22Rv1 (cell line): Measurements from ENCODE around the gene GAPVD1.
A peak's percentile ranks its signal among the peaks of the same experiment; 100 is the strongest.

ENCODE experiments used
- H3K27ac ChIP-seq: fragments of 450-650 bp; 2 replicates; pipeline ENCODE4 v1.5.1; 2017
- ZFX ChIP-seq: fragments of 450-650 bp; IDR thresholded peaks from 2 replicates; pipeline ENCODE4 v1.6.1; 2017; ENCODE audit warnings: antibody characterized with exemption, borderline replicate concordance
- TF ChIP-seq, protein P1 (sequence below): fragments of 450-650 bp; IDR thresholded peaks from 2 replicates; pipeline ENCODE4 v1.5.1; 2017; ENCODE audit warnings: mild to moderate bottlenecking

The GAPVD1 gene

DNA sequence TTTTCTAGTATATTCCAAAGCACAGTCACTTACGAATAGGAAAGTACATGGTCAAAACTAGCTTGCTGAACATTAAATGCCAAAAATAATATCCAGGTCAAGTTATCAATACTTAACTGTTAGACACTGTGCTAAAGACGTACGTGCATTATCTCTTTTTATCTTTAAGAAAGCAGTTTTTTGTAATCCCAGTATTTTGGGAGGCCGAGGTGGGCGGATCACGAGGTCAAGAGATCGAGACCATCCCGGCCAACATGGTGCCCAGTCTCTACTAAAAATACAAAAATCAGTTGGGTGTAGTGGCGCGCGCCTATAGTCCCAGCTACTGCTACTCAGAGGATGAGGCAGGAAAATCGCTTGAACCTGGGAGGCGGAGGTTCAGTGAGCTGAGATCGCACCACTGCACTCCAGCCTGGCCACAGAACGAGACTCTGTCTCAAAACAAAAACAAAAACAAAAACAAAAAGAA lies 17.8 kb upstream of the GAPVD1 start:
- no peak overlapping the region for H3K27ac ChIP-seq
- TF ChIP-seq, protein P1, sequence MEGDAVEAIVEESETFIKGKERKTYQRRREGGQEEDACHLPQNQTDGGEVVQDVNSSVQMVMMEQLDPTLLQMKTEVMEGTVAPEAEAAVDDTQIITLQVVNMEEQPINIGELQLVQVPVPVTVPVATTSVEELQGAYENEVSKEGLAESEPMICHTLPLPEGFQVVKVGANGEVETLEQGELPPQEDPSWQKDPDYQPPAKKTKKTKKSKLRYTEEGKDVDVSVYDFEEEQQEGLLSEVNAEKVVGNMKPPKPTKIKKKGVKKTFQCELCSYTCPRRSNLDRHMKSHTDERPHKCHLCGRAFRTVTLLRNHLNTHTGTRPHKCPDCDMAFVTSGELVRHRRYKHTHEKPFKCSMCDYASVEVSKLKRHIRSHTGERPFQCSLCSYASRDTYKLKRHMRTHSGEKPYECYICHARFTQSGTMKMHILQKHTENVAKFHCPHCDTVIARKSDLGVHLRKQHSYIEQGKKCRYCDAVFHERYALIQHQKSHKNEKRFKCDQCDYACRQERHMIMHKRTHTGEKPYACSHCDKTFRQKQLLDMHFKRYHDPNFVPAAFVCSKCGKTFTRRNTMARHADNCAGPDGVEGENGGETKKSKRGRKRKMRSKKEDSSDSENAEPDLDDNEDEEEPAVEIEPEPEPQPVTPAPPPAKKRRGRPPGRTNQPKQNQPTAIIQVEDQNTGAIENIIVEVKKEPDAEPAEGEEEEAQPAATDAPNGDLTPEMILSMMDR = no peak
- TF ChIP-seq ZFX = no peak

DNA sequence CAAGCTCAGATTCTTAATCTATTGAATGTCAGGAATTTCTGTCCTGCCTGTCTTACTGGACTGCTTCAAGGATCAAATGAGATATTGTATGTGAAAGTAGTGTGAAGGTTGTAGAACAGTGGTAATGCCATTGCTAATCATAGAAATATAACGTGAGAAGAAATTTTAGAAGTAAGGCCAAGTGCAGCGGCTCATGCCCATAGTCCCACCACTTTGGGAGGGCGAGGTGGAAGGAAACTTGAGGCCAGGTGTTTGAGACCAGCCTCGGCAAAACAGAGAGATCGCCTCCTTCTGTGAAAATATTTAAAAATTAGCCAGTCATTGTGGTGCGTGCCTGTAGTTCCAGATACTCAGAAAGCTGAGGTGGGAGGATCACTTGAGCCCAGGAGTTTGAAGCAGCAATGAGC lies 15.4 kb upstream of the GAPVD1 start:
- H3K27ac ChIP-seq = no peak overlapping the region
- TF ChIP-seq, protein P1 = no peak
- no peak for TF ChIP-seq ZFX

DNA sequence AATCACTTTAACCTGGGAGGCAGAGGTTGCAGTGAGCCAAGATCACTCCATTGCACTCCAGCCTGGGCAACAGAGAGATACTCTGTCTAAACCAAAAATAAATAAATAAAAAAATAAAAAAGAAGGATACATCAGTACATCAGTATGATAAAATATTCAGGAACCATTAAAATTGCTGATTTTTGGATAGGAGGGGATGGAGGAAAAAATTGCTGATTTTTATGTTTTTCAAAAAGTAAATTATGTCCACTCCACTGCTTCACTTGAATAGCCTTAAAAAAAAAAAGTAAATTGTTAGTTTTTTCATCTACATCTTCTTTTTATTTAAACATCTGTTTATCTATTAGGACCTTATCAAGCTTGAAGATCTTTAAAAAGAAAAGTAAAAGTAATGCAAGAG lies 7.4 kb upstream of the GAPVD1 start:
- no peak overlapping the region for H3K27ac ChIP-seq
- TF ChIP-seq, protein P1 = no peak
- no peak for TF ChIP-seq ZFX

DNA sequence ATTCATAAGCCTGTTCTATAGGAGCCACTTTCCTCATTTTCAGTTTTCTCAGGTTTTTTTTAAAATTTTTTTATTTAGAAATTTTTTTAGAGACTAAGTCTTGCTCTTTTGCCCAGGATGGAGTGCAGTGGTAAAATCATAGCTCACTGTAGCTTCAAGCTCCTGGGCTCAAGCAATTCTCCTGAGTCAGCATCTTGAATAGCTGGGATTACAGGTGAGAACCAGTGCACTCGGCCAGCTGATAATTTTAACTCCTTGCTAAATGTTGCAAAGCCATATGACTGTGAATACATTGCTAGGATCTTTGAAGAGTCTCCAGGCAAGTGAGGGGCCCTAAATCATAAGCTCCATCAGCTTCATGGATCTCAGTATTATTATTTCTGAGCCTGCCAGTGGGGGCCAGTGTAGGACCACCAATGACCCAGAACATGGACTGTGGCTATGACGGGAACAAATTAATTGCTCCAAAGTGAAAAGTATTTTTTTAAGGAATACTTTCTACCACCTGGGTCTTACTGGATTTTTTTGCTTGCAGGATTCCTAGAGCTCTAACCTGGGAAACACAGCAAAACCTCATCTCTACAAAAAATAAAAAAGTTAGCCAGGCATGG lies 5.7 kb upstream of the GAPVD1 start:
- no peak overlapping the region for H3K27ac ChIP-seq
- TF ChIP-seq, protein P1 = peak; percentile 44; the same call in 1 of the 2 replicates
- no peak for TF ChIP-seq ZFX

DNA sequence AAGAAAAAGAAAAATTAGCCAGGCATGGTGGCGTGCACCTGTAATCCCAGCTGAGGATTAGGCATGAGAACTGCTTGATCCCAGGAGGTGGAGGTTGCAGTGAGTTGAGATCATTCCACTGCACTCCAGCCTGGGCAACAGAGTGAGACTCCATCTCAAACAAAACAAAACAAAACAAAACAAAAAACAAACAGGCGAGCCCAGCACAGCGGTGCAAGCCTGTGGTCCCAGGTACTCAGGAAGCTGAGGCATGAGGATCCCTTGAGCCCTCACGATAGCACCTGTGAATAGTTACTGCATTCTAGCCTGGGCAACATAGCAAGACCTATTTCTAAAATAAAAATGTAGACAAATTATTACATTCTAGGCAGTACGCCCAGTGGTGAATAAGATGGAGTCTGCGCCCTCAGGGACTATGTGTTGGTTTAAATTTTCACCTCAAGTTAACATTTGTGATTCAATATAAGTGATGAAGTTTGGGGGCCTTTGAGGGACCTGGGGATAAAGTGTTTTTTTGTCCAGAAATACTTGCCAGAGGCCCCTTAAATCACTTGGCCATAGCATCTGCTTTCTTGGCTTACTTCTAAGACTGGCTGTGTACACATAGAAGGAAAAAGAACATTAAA lies 3.4 kb upstream of the GAPVD1 start:
- no peak overlapping the region for H3K27ac ChIP-seq
- TF ChIP-seq, protein P1 = no peak
- no peak for TF ChIP-seq ZFX

DNA sequence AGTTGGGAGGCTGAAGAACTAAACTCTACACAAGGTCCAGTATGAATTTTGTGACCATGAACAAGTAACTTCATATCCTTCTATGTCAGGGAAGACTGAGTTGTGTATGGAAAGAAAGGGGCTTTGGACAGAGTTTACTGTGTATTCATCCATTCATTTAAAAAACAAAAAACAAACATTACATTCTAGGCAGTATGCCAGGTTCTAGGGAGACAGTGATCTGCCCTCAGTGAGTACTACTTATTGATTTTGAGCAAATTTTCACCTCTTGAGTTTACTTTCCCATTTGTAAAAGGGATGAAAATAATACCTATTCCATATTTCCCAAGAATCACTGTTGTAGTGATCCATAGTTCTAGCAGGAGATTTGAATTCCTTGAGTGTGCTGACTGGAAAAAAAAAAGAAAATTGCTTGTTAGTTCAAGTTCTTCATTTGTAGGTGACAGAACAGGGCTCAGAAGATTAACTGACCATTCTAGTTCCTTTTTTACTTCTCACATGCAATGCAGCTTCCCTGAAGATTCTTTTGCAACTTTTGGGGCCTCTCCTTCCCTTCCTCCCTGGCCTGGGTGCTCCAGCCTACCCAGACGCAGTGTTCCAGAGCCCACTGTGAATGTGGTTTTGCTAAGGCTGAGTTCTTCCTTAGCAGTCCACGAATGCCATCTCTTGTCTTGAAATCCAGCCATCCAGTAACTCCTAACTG lies 2.6 kb upstream of the GAPVD1 start:
- TF ChIP-seq, protein P1 = no peak
- TF ChIP-seq ZFX = no peak
- H3K27ac ChIP-seq = no peak overlapping the region

DNA sequence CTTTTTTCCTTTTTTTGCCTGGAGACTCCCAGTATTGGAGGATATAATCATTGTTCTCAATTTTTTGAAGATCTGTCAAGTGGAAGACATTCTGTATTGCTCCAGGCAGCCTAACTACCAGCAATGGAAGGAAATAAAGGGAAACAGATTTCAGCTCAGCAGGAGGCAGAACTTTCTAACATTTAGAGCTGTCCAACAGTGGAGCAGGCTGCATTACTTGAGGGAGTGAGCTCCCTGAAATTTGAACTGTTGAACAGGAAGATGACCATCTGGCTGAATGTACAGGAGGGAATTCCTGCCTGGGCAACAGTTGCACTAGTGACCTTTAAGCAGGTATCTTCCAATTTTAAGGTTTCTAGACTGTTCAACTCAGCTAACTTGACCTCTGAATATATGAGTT lies 1.1 kb upstream of the GAPVD1 start:
- H3K27ac ChIP-seq = no peak overlapping the region
- TF ChIP-seq, protein P1 = no peak
- no peak for TF ChIP-seq ZFX
